ENCODE data around the gene TMPRSS4.

The TMPRSS4 gene

GRCh38 chr11:118076754-118077281 is at the start of gene TMPRSS4:
TMPRSS4 (plus strand) TSS chr11:118077078; CDS start chr11:118077303, 225 bp downstream.
- peak within 1 kb of the TSS; percentile 92 for H3K9ac ChIP-seq (ENCODE audit: low read length)
- peak within 1 kb of the TSS; percentile 68 for H3K4me3 ChIP-seq (ENCODE audit: low read length)
- peaks cover 57% of the 10 kb centered on the region for H3K4me1 ChIP-seq (ENCODE audit: control insufficient read depth, insufficient read depth, low read length)
- no peaks in the 10 kb centered on the region for H3K9me3 ChIP-seq (ENCODE audit: control insufficient read depth, low read length)
- no peaks in the 10 kb centered on the region for H3K36me3 ChIP-seq (ENCODE audit: control insufficient read depth, insufficient read depth, low read length)
- H3K27me3 ChIP-seq (ENCODE audit: control insufficient read depth, insufficient read depth, low read length) = no peaks in the 10 kb centered on the region

- Histone ChIP-seq H3K4me3 (ENCODE audit: low read length) (no peak overlapping the region), H3K27me3 (ENCODE audit: control insufficient read depth, insufficient read depth, low read length) (peaks cover 4% of the 10 kb centered on the region), H3K4me1 (ENCODE audit: control insufficient read depth, insufficient read depth, low read length) (no peaks in the 10 kb centered on the region), H3K36me3 (ENCODE audit: control insufficient read depth, insufficient read depth, low read length) (no peaks in the 10 kb centered on the region), H3K9ac (ENCODE audit: low read length) (no peak overlapping the region), H3K9me3 (ENCODE audit: control insufficient read depth, low read length) (no peaks in the 10 kb centered on the region)
Observed at GRCh38 chr11:118027694-118028093, 49.2 kb upstream of the TMPRSS4 start.

- Histone ChIP-seq H3K4me3 (ENCODE audit: low read length) (no peak overlapping the region), H3K9me3 (ENCODE audit: control insufficient read depth, low read length) (no peaks in the 10 kb centered on the region), H3K27me3 (ENCODE audit: control insufficient read depth, insufficient read depth, low read length) (peaks cover 4% of the 10 kb centered on the region), H3K36me3 (ENCODE audit: control insufficient read depth, insufficient read depth, low read length) (no peaks in the 10 kb centered on the region), H3K4me1 (ENCODE audit: control insufficient read depth, insufficient read depth, low read length) (no peaks in the 10 kb centered on the region), H3K9ac (ENCODE audit: low read length) (no peak overlapping the region)
Observed at GRCh38 chr11:118028626-118029025, 48.3 kb upstream of the TMPRSS4 start.

GRCh38 chr11:118033443-118033842 is 43.4 kb upstream of the TMPRSS4 start:
- Histone ChIP-seq H3K36me3 (ENCODE audit: control insufficient read depth, insufficient read depth, low read length) (no peaks in the 10 kb centered on the region), H3K27me3 (ENCODE audit: control insufficient read depth, insufficient read depth, low read length) (peaks cover 4% of the 10 kb centered on the region), H3K9ac (ENCODE audit: low read length) (no peak overlapping the region), H3K9me3 (ENCODE audit: control insufficient read depth, low read length) (no peaks in the 10 kb centered on the region), H3K4me1 (ENCODE audit: control insufficient read depth, insufficient read depth, low read length) (no peaks in the 10 kb centered on the region), H3K4me3 (ENCODE audit: low read length) (no peak overlapping the region)

- H3K9ac ChIP-seq (ENCODE audit: low read length) = no peak overlapping the region
- H3K4me3 ChIP-seq (ENCODE audit: low read length) = no peak overlapping the region
- H3K27me3 ChIP-seq (ENCODE audit: control insufficient read depth, insufficient read depth, low read length) = no peaks in the 10 kb centered on the region
- no peaks in the 10 kb centered on the region for H3K36me3 ChIP-seq (ENCODE audit: control insufficient read depth, insufficient read depth, low read length)
- H3K4me1 ChIP-seq (ENCODE audit: control insufficient read depth, insufficient read depth, low read length) = no peaks in the 10 kb centered on the region
- H3K9me3 ChIP-seq (ENCODE audit: control insufficient read depth, low read length) = no peaks in the 10 kb centered on the region
Observed at GRCh38 chr11:118042141-118042540, 34.7 kb upstream of the TMPRSS4 start.

GRCh38 chr11:118042796-118043195 is 34.1 kb upstream of the TMPRSS4 start:
- no peak overlapping the region for H3K4me3 ChIP-seq (ENCODE audit: low read length)
- H3K9me3 ChIP-seq (ENCODE audit: control insufficient read depth, low read length) = no peaks in the 10 kb centered on the region
- H3K36me3 ChIP-seq (ENCODE audit: control insufficient read depth, insufficient read depth, low read length) = no peaks in the 10 kb centered on the region
- H3K9ac ChIP-seq (ENCODE audit: low read length) = no peak overlapping the region
- no peaks in the 10 kb centered on the region for H3K27me3 ChIP-seq (ENCODE audit: control insufficient read depth, insufficient read depth, low read length)
- no peaks in the 10 kb centered on the region for H3K4me1 ChIP-seq (ENCODE audit: control insufficient read depth, insufficient read depth, low read length)

- no peaks in the 10 kb centered on the region for H3K27me3 ChIP-seq (ENCODE audit: control insufficient read depth, insufficient read depth, low read length)
- no peak overlapping the region for H3K9ac ChIP-seq (ENCODE audit: low read length)
- no peaks in the 10 kb centered on the region for H3K36me3 ChIP-seq (ENCODE audit: control insufficient read depth, insufficient read depth, low read length)
Observed at GRCh38 chr11:118045191-118045590, 31.7 kb upstream of the TMPRSS4 start.

GRCh38 chr11:118046051-118046963 is 30.6 kb upstream of the TMPRSS4 start:
- H3K27me3 ChIP-seq (ENCODE audit: control insufficient read depth, insufficient read depth, low read length) = no peaks in the 10 kb centered on the region
- H3K9me3 ChIP-seq (ENCODE audit: control insufficient read depth, low read length) = no peaks in the 10 kb centered on the region
- H3K4me1 ChIP-seq (ENCODE audit: control insufficient read depth, insufficient read depth, low read length) = no peaks in the 10 kb centered on the region
- no peak overlapping the region for H3K4me3 ChIP-seq (ENCODE audit: low read length)
- H3K36me3 ChIP-seq (ENCODE audit: control insufficient read depth, insufficient read depth, low read length) = no peaks in the 10 kb centered on the region
- no peak overlapping the region for H3K9ac ChIP-seq (ENCODE audit: low read length)

More at GRCh38 chr11:118045191-118045590, 31.7 kb upstream of the TMPRSS4 start:
- Histone ChIP-seq H3K4me3 (ENCODE audit: low read length) (no peak overlapping the region), H3K9me3 (ENCODE audit: control insufficient read depth, low read length) (no peaks in the 10 kb centered on the region), H3K4me1 (ENCODE audit: control insufficient read depth, insufficient read depth, low read length) (no peaks in the 10 kb centered on the region)

- Histone ChIP-seq H3K36me3 (ENCODE audit: control insufficient read depth, insufficient read depth, low read length) (no peaks in the 10 kb centered on the region), H3K4me1 (ENCODE audit: control insufficient read depth, insufficient read depth, low read length) (no peaks in the 10 kb centered on the region), H3K4me3 (ENCODE audit: low read length) (no peak overlapping the region), H3K9me3 (ENCODE audit: control insufficient read depth, low read length) (no peaks in the 10 kb centered on the region), H3K27me3 (ENCODE audit: control insufficient read depth, insufficient read depth, low read length) (no peaks in the 10 kb centered on the region), H3K9ac (ENCODE audit: low read length) (no peak overlapping the region)
Observed at GRCh38 chr11:118046964-118047700, 29.7 kb upstream of the TMPRSS4 start.

- Histone ChIP-seq H3K36me3 (ENCODE audit: control insufficient read depth, insufficient read depth, low read length) (no peaks in the 10 kb centered on the region), H3K27me3 (ENCODE audit: control insufficient read depth, insufficient read depth, low read length) (no peaks in the 10 kb centered on the region), H3K4me3 (ENCODE audit: low read length) (no peak overlapping the region), H3K4me1 (ENCODE audit: control insufficient read depth, insufficient read depth, low read length) (no peaks in the 10 kb centered on the region), H3K9me3 (ENCODE audit: control insufficient read depth, low read length) (no peaks in the 10 kb centered on the region), H3K9ac (ENCODE audit: low read length) (no peak overlapping the region)
Observed at GRCh38 chr11:118047749-118048148, 29.1 kb upstream of the TMPRSS4 start.

- no peaks in the 10 kb centered on the region for H3K9me3 ChIP-seq (ENCODE audit: control insufficient read depth, low read length)
- H3K4me1 ChIP-seq (ENCODE audit: control insufficient read depth, insufficient read depth, low read length) = no peaks in the 10 kb centered on the region
- no peak overlapping the region for H3K9ac ChIP-seq (ENCODE audit: low read length)
- H3K36me3 ChIP-seq (ENCODE audit: control insufficient read depth, insufficient read depth, low read length) = no peaks in the 10 kb centered on the region
- no peak overlapping the region for H3K4me3 ChIP-seq (ENCODE audit: low read length)
- no peaks in the 10 kb centered on the region for H3K27me3 ChIP-seq (ENCODE audit: control insufficient read depth, insufficient read depth, low read length)
Observed at GRCh38 chr11:118048472-118049370, 28.2 kb upstream of the TMPRSS4 start.
